SK-N-DZ (cell line): ENCODE measurements around the gene CSRP3.
A peak's percentile ranks its signal among the peaks of the same experiment; 100 is the strongest.
"Not testable (repeated sequence)": the region's sequence is repeated elsewhere in the genome, so short reads cannot be mapped to it uniquely, and the experiment has no call there.

Experiments used
- DNase-seq: peaks from one replicate; pipeline ENCODE4 v3.0.0-alpha.2; 2015; ENCODE audit warnings: low spot score

The CSRP3 gene

DNA sequence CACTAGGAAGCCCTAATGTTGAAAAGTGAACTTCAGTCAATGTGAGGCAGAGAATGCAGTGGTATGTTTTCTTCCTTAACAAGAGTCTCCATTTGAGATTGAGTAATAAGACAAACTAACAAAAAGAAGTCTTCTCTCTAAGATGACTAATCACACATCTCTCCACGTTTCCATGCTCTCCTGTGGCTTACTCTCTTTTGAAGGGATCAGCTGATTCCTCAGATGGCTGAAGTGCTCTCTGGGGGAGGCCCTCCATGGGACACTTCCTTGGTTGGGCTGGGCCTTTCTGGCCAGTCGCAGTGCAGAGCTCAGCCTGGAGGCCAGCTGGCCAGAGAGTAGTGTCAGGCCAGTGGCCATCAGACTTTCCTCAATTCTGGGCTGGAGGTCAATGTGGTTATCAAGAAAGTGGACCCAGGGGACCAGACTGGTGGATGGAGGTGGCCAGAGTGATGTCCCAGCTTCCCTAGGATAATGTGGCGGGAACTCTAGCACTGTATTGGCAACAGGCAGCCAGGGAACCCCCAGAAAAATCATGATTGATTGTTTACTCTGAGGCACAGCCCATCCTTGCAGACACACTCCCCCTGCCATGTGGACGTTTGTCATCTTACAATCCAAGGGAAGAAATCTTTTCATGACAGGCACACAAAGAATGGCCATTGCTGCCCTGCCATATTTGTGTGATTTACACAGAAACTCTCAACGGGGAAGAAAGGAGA, 14.5 kb downstream of the CSRP3 start:
- DNase-seq, result no peak

DNA sequence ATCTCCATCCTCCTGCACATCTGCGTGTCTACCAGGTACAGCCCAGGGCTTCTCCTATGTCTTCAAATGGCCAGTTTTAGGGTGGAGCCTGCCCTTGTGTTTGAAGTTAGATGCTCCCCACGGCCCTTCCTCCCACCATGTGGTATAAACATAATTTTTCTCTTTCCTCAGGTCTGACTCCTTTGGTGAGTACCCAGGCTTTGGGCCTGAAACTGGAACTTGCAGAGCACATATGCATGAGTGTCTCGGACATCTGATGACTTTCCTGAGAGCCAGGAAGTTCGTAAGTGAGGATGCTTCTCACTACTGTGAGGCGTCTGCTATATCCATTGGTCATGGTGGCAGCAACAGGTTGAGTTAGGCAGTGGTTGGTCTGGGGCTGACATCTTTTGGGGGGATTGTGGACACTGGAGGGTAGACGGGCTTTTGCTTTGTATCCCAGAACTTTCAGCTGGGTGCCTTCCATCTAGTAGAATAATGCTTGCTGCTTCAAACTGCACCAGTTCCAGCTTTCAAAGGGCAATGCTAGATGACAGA, 16.2 kb downstream of the CSRP3 start:
- DNase-seq, result no peak

DNA sequence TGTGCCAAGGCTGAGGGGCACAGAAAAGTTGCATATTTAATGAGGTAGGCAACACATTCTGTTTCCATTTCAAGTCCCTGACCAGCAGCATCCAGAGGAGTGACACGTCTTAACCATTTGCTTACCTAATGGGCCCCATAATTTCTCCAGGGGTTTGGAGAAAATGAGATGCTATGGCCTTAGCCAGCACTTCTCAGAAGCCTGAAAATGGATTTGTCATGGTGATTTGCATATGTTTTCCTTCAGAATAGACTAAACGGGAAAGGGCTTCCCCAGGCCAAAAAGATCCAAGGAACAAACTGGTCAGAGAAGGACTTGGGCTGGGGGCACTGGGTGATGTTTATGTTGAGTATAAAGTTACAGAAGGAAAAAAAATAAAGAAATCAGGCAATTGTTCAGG, 16.7 kb downstream of the CSRP3 start:
- DNase-seq, result no peak

DNA sequence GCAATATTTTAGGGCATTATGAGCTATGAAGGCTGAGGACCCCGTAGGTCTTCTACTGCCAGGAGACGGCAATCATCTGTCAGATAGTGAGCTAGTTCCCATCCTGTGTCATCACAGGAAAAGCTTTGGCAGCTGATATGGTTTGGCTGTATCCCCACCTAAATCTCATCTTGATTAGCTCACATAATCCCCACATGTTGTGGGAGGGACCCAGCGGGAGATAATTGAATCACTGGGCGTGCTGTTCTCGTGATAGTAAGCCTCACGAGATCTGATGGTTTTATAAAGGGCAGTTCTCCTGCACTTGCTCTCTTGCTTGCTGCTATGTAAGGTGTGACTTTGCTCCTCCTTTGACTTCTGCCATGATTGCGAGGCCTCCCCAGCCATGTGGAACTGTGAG, 18.1 kb downstream of the CSRP3 start:
- peak; percentile 26 for DNase-seq

DNA sequence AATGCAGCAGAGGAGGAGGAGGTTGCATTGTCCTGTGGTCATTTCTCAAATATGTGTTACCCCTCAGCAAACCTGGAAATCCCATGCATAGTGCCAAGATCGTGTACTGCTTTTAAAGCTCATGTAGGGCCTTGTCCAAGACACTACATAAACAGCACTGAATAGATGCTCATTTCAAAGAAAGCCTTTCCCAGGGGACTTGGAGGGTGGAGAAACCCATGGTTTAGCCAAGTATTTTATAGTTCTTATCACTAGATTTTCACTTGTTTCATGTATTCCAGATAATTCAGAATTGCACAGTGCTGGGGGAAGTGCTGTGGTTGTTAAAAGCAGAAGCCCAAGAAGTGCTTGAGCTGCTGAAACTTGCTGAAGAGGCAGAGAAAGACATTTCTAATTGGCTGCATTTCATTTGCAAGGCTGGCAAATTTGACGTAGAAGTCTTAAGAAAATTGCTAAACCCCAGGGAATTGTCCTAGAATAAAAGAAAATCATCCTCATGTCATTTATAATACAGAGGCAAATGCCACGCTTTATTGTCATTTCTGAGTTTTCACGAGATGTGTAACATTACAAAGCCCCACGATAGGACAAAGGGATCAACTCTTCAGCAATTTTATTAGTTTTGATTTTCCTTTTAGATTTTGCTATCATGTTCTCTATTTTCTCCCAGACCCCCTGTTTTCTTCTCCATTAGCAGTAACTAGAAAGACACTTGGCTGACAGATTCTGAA, 20.1 kb downstream of the CSRP3 start:
- DNase-seq, result no peak

DNA sequence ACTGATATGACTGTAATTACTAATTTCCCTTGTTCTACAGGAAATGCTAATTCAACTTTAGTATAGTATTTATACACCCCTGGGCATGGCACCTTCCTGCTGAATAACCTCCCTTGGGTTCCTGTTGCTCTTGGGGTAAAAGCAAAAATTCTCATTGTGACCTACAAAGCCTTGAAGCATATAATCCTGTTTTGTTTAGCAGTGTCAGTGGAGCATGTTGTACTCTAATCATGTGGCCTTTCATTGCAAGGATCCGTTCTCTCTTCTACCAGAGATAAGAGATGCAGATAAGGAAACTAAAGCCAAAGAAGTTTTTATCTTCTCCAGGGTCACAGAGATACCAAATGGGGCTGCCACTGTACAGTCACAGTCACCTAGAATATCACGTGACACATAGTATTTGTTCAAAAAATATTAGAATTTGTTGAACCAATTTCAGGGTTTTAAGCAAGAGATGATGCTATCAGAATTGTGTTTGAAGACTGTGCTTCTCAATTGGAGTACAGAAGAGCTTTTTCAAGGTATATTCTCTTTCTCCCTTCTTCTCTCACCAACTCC, 25.1 kb downstream of the CSRP3 start:
- DNase-seq, result no peak

DNA sequence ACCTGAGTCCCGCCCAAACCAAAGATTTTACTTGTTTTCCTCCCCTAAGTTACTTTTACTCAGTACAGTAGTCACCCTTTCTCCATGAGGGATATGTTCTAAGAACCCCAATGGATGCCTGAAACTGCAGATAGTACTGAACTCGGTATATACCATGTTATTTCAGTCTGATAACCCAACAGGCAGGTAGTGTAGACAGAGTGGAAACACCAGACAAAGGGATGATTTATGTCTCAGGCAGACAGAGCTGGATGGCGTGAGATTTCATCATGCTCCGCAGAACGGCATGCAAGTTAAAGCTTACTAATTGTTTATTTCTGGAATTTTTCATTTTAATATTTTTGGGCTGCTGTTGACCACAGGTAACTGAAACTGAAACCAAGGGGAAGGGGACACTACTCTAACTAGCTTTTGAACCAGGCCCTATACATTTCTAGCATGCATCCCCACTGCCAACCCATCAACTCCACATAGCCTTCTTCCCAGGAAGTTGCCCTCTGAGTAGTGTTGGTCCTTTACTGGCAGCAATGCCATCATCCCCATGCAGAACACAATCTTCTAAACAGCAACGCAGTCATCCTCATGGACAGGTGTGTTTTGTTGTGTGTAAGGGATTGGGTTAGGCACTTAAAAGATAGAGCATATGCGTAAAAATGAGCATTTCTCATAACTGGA, 27.7 kb downstream of the CSRP3 start:
- DNase-seq, result no peak

DNA sequence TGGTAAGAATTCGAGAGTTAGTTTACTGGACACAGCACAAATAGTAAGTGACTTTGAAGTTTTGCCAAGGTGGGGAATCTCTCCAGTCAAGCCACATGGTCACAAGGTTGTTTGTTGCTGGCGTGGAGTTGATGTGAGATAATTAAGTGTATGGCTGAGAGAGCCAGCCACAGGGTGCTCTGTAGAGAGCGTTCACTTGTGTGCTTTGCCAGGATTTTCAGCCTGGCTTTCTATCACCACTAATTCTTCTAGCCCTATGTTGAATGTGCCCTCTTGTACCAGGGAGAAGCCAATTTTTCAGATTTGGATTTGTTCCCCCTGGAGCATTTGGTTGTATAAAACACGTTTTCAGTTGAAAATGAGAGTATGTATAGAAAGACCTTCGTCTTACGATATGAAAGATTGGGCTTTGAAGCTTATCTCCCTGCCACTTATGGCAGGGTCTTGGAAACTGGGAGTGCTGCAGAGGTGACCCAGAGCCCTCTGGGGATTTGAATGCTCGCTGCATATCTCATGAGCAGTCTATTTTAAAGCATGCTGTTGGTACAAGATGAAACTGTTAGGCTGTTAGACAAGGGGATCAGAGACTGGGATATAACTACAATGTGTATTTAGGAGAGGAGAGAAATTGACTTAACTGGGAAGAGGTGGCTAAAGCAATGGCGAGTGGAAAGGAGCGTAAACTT, 28.6 kb downstream of the CSRP3 start:
- no peak for DNase-seq

DNA sequence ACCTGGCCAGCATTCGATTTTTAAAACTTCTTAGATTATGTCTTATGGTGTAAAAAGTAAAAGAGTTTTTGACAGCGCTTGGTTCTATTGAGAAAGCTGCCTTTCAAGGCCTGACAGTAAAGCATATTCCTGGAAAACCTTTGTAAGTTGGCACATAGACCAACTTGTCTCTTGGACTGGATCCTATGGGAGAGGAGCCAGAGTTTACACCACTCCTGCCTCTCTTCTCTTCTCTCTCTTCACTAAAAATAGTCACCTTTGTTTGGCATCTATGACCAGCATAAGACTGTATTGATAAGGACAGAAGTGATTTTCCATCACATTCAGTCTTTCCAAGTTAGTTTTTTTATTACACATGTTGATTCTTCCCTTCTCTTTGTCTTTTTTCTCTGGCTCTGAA, 33.7 kb downstream of the CSRP3 start:
- no peak for DNase-seq

DNA sequence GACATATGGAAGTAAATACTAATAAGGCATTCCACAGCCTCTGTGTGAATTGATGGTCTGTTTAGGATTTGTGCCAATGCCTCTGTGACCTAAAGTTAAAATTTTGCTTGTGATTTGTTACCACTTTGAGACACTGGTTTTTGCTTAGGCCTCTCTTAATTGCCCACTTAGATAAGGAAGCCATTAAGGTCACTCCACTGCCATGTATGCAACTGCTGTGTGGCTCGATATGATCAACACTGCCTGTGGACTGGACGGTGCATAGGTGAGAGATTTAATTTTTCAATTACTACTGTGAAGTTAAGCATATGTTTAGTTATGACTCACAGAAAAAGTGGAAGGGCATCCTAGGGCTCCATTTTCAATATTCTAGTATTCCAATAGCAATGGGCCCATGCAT, 36.9 kb downstream of the CSRP3 start:
- peak; percentile 53 for DNase-seq

DNA sequence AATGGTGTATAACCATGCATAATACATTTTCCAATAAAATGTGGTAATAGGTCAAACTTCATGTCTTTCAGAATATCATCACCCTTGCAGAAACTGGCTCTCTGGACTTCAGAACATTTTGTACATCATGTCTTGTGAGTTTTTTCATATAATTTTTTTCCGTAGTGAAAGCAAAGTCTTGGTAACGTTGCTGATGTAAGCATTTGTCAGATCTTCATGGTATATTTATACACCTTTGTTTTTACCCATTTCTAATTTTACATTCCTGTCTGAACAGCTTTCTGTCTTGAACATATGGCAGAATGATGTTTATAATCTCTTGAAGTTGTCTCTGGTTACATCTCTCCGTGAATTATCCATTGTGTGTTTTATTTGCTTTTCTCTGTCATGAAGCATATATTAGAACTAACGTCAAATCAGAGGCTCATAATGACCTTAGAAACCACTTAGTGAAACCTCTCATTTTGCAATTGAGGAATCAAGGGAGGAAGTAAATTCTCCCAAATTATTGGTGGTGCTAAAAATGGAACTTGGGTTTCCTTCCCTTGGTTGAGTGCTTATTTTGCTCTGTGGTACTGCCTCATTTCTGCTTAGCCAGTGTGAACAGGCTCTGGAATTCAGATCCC, 37.4 kb downstream of the CSRP3 start:
- DNase-seq, result no peak

DNA sequence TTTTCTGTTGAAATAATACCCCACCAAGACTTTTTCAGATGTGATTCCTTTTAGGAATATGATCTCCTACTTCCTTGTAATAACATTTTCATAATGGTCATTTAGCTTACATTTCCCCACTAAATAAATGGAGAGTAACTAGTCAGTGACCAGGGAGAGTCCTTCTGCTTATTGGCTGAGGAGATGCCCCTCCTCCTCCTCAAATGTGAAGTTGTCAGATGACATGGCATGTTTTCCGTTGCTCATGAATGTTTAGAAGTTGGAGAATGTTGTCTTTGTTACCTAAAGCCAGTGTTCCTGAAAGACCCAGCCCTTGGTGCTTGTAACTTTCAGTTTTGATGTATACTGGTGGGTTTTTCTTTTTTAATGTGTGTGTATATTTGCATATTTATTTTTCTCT, 38.2 kb downstream of the CSRP3 start:
- DNase-seq, result no peak

DNA sequence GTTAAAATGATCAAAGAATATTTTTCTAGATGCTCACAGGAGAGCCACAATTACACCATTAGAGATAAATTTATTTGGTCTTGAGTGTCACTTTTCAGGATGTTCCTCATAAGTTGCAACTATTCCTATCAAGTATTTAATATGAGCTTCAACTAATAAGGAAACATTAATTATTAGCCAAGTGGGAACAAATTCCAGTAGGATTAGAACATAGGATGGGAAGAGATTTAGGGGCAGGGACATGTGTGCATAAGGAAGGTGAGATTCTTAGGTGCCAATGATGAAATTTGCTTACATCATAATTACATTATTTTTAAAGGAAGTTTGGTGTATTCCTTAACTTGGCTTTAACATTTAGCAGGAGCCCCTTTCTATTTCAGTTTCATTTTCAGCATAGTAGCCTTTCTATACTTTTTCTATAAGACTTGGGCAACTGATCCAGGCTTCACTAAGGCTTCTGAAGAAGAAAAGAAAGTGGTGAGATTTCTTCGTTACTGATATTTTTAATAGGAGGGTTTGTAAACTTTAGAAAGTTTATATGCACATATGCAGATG, 38.8 kb downstream of the CSRP3 start:
- no peak for DNase-seq

DNA sequence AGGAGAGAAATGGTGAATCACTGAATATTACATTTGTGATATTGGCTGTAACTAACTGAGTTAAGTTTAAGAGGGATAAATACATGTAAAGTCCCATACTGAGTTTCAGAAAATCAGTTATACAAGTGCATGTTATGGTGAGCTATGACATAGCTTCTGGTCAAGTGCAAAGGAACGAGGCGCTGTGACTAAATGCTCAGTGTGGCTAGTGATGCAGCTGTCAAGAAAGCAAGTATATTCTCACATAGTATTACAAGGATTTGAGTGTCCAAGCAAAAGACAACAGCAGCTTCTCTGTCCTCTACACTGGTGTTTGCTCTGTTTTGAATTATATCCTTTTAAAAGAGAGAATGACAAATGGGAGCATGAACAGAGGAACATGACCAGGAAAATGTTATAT, 40.1 kb downstream of the CSRP3 start:
- DNase-seq, result no peak

DNA sequence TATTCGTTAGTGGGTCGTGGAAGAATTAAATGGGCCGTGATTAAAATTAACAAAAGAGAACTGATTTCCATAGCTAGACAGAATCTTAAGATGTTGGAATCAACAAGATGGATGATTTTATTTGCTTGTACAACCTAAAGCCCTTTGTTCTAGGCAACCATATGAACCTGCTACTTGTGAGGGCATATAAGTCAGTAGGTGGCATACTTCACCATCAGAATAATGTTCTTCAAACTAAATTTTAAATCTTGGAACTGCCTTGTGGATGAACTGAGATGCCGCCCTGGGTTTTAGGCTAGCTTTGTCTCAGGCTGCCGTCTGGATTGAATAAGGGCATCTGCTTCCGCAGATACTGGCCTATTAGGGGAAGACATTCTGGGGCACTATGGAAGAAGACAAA, 40.9 kb downstream of the CSRP3 start:
- DNase-seq, result no peak

DNA sequence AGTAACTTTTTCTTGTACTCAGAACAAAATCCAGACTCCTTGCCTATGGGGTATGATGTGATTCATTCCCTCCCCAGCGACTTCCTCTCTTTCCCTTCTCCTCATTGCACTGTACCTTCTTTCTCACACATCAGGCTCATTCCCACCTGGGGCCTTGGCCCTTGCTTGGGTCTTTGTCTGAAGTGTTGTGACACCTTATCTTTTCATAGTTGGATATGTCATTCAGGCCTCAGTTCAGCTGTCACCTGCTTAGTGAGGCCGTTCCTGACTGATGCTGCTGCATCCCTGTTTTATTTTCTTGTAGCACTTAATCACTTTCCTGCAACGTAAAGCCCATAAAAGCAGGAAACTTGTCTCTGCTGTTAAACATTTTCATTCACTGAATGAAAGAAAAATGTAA, 44.9 kb downstream of the CSRP3 start:
- no peak for DNase-seq

DNA sequence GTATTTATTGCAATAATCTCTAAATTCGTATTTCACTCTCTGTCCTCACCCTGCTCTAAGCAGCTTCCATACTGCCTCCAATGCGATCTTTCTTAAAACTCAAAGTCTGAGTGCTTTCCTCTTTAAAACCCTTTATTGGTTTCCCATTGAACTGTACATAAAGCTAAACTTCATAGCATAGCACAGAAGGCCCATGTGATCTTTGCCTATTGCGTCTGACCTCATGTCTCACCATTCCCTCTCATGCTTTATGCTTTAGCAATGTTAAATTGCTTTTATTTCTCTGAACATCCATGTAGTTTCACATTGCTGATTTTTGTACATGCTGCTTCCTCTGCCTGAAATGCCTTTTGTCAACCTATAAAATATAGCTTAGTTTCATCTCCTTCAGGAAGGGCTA, 56.5 kb downstream of the CSRP3 start:
- no peak for DNase-seq

DNA sequence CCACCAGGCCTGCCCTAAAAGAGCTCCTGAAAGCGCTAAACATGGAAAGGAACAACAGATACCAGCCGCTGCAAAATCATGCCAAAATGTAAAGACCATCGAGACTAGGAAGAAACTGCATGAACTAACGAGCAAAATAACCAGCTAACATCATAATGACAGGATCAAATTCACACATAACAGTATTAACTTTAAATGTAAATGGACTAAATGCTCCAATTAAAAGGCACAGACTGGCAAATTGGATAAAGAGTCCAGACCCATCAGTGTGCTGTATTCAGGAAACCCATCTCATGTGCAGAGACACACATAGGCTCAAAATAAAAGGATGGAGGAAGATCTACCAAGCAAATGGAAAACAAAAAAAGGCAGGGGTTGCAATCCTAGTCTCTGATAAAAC, 64.9 kb downstream of the CSRP3 start:
- DNase-seq, result not testable (repeated sequence)

DNA sequence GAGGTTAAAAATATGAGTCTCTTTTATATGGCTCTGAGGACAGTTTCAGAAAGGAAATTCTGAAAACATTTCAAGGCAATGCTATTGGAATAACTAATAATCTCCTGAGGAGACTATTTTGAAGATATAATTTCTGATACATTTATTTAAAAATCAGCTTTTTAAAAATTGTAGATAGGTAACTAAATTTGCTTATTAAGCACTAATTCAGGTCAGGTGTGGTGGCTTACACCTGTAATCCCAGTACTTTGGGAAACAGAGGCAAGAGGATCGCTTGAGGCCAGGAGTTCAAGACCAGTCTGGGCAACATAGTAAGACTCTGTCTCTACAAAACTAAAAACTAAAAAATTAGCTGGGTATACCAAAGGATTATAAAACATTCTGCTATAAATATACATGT, 67.8 kb downstream of the CSRP3 start:
- no peak for DNase-seq
